ENCODE data around the gene NCOA4.

DNA sequence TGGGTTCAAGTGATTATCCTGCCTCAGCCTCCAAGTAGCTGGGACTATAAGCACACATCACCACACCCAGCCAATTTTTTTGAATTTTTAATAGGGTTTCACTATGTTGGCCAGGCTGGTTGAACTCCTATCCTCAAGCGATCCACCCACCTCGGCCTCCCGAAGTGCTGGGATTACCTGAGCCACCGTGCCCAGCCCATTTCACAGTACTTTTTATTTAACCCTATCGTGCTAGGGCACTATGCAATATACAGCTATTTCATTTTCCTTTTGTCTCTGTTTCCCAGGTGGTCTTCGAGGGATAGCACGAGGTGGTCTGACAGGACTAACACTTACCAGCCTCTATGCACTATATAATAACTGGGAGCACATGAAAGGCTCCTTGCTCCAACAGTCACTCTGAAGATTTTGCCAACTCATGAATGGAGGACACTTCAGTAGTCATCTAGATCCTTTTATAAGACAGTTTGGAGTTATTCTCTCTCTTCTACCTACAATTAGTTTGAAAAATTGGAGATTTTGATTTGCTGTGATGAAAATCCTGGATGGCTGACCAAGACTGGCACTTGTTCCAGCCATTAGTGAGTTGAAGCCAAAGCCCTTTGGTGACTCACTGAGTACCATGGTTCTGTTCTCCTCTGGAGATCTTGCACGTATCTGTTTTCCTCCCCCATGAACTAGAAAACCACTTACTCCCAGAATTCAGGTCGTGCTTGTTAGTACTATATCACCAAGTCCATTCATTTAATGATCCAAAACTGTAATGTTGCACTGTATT is 27.3 kb downstream of the NCOA4 start:
- TF ChIP-seq, protein P1, sequence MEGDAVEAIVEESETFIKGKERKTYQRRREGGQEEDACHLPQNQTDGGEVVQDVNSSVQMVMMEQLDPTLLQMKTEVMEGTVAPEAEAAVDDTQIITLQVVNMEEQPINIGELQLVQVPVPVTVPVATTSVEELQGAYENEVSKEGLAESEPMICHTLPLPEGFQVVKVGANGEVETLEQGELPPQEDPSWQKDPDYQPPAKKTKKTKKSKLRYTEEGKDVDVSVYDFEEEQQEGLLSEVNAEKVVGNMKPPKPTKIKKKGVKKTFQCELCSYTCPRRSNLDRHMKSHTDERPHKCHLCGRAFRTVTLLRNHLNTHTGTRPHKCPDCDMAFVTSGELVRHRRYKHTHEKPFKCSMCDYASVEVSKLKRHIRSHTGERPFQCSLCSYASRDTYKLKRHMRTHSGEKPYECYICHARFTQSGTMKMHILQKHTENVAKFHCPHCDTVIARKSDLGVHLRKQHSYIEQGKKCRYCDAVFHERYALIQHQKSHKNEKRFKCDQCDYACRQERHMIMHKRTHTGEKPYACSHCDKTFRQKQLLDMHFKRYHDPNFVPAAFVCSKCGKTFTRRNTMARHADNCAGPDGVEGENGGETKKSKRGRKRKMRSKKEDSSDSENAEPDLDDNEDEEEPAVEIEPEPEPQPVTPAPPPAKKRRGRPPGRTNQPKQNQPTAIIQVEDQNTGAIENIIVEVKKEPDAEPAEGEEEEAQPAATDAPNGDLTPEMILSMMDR (conservative IDR thresholded peaks at IDR 0.05 in 1 of 2, IDR thresholded peaks at IDR 0.05 in 1 of 2; ENCODE audit: extremely low read depth in 1 of 2, insufficient read depth in 1 of 2, low read depth in 1 of 2, low read length in 2 of 2) = no peak
- no peak for TF ChIP-seq EZH2 (IDR thresholded peaks at IDR 0.05; ENCODE audit: borderline replicate concordance, low read length)

Data from mammary epithelial cell (primary cell).